ENCODE results near the gene MUC13. TPM values are rescaled to one million over a fixed set of nuclear protein-coding genes. Genes with fewer than 3 reads are reported as not detected.

Gene MUC13
- total RNA-seq, 1 experiment from 2014 or later, result 0.22 TPM

DNA sequence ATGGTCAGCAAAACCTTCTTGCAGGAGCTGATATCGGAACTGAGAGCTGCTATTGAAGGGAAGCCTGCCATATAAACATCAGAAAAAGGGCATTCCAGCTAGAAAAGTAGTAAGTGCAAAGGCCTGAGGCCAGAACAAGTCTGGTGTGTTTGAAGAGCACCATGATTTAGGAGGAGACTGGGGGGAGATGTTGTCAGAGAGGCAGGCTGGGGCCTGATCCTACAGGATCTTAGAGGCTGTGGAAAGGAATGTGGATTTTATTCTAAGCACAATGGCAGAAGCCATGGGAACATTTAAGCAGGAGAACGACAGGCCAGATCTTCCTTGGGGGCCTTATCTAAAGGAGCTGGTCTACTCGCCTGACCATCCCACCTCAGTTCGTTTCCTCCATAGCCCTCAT is 5.1 kb upstream of the MUC13 start (continued):
- TF ChIP-seq, protein P1, sequence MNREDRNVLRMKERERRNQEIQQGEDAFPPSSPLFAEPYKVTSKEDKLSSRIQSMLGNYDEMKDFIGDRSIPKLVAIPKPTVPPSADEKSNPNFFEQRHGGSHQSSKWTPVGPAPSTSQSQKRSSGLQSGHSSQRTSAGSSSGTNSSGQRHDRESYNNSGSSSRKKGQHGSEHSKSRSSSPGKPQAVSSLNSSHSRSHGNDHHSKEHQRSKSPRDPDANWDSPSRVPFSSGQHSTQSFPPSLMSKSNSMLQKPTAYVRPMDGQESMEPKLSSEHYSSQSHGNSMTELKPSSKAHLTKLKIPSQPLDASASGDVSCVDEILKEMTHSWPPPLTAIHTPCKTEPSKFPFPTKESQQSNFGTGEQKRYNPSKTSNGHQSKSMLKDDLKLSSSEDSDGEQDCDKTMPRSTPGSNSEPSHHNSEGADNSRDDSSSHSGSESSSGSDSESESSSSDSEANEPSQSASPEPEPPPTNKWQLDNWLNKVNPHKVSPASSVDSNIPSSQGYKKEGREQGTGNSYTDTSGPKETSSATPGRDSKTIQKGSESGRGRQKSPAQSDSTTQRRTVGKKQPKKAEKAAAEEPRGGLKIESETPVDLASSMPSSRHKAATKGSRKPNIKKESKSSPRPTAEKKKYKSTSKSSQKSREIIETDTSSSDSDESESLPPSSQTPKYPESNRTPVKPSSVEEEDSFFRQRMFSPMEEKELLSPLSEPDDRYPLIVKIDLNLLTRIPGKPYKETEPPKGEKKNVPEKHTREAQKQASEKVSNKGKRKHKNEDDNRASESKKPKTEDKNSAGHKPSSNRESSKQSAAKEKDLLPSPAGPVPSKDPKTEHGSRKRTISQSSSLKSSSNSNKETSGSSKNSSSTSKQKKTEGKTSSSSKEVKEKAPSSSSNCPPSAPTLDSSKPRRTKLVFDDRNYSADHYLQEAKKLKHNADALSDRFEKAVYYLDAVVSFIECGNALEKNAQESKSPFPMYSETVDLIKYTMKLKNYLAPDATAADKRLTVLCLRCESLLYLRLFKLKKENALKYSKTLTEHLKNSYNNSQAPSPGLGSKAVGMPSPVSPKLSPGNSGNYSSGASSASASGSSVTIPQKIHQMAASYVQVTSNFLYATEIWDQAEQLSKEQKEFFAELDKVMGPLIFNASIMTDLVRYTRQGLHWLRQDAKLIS (CRISPR knock-in tag; IDR thresholded peaks at IDR 0.05; ENCODE audit: borderline replicate concordance), result no peak
- no peak for TF ChIP-seq CBFB (CRISPR knock-in tag; IDR thresholded peaks at IDR 0.05; ENCODE audit: low read depth)
- TF ChIP-seq, protein P2, sequence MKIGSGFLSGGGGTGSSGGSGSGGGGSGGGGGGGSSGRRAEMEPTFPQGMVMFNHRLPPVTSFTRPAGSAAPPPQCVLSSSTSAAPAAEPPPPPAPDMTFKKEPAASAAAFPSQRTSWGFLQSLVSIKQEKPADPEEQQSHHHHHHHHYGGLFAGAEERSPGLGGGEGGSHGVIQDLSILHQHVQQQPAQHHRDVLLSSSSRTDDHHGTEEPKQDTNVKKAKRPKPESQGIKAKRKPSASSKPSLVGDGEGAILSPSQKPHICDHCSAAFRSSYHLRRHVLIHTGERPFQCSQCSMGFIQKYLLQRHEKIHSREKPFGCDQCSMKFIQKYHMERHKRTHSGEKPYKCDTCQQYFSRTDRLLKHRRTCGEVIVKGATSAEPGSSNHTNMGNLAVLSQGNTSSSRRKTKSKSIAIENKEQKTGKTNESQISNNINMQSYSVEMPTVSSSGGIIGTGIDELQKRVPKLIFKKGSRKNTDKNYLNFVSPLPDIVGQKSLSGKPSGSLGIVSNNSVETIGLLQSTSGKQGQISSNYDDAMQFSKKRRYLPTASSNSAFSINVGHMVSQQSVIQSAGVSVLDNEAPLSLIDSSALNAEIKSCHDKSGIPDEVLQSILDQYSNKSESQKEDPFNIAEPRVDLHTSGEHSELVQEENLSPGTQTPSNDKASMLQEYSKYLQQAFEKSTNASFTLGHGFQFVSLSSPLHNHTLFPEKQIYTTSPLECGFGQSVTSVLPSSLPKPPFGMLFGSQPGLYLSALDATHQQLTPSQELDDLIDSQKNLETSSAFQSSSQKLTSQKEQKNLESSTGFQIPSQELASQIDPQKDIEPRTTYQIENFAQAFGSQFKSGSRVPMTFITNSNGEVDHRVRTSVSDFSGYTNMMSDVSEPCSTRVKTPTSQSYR (CRISPR knock-in tag; IDR thresholded peaks at IDR 0.05), result no peak
- TF ChIP-seq, protein P3, sequence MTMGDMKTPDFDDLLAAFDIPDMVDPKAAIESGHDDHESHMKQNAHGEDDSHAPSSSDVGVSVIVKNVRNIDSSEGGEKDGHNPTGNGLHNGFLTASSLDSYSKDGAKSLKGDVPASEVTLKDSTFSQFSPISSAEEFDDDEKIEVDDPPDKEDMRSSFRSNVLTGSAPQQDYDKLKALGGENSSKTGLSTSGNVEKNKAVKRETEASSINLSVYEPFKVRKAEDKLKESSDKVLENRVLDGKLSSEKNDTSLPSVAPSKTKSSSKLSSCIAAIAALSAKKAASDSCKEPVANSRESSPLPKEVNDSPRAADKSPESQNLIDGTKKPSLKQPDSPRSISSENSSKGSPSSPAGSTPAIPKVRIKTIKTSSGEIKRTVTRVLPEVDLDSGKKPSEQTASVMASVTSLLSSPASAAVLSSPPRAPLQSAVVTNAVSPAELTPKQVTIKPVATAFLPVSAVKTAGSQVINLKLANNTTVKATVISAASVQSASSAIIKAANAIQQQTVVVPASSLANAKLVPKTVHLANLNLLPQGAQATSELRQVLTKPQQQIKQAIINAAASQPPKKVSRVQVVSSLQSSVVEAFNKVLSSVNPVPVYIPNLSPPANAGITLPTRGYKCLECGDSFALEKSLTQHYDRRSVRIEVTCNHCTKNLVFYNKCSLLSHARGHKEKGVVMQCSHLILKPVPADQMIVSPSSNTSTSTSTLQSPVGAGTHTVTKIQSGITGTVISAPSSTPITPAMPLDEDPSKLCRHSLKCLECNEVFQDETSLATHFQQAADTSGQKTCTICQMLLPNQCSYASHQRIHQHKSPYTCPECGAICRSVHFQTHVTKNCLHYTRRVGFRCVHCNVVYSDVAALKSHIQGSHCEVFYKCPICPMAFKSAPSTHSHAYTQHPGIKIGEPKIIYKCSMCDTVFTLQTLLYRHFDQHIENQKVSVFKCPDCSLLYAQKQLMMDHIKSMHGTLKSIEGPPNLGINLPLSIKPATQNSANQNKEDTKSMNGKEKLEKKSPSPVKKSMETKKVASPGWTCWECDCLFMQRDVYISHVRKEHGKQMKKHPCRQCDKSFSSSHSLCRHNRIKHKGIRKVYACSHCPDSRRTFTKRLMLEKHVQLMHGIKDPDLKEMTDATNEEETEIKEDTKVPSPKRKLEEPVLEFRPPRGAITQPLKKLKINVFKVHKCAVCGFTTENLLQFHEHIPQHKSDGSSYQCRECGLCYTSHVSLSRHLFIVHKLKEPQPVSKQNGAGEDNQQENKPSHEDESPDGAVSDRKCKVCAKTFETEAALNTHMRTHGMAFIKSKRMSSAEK (CRISPR knock-in tag; IDR thresholded peaks at IDR 0.05; ENCODE audit: borderline replicate concordance), result no peak
- TF ChIP-seq, protein P4, sequence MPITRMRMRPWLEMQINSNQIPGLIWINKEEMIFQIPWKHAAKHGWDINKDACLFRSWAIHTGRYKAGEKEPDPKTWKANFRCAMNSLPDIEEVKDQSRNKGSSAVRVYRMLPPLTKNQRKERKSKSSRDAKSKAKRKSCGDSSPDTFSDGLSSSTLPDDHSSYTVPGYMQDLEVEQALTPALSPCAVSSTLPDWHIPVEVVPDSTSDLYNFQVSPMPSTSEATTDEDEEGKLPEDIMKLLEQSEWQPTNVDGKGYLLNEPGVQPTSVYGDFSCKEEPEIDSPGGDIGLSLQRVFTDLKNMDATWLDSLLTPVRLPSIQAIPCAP (CRISPR knock-in tag; IDR thresholded peaks at IDR 0.05), result no peak
- TF ChIP-seq NFE2L1 (CRISPR knock-in tag; IDR thresholded peaks at IDR 0.05), result no peak
- TF ChIP-seq NFYB (CRISPR knock-in tag; conservative IDR thresholded peaks at IDR 0.05; ENCODE audit: low read depth), result no peak

DNA sequence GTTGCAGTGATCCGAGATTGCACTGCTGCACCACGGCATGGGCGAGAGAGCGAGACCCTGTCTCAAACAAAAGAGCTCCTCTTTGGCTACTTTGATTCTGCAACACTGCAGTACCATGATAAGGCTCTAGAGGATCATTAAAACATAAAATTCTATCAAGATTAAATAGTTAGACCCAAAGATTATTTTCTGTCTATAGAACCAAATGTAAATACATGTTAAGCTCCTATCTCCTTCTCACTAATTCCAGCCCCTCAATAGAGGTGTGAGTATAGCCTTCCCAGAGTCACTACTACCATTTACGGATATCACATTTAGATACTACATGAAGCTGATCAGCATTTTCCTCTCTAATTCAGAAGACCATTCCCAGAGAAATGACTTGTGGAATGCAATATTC is 4.3 kb upstream of the MUC13 start:
- no peak for DNase-seq (ENCODE audit: low spot score)
- peaks cover 7% of the 10 kb centered on the region for H3K9me3 Mint-ChIP-seq
- ATAC-seq, result no peak
- no peaks in the 10 kb centered on the region for H3K4me1 Mint-ChIP-seq
- no peak overlapping the region for H3K4me3 Mint-ChIP-seq
- H3K27ac Mint-ChIP-seq, result no peak overlapping the region
- ChIA-PET CTCF (interaction anchor here (1.0 to 2.0 kb wide), 4 partner anchors 15 to 227 kb away, joined by 3 to 5 read pairs (median 4); no protein-coding TSS in a partner anchor), POLR2A (no interaction called here)
- no peaks in the 10 kb centered on the region for H3K27me3 Mint-ChIP-seq (ENCODE audit: low read depth)
- H3K36me3 Mint-ChIP-seq, result no peaks in the 10 kb centered on the region
- TF ChIP-seq NFATC4 (CRISPR knock-in tag; IDR thresholded peaks at IDR 0.05), result no peak
- TF ChIP-seq, protein P3 (CRISPR knock-in tag; IDR thresholded peaks at IDR 0.05; ENCODE audit: borderline replicate concordance), result no peak
- TF ChIP-seq FOXK1 (CRISPR knock-in tag; IDR thresholded peaks at IDR 0.05), result no peak
- TF ChIP-seq, protein P5, sequence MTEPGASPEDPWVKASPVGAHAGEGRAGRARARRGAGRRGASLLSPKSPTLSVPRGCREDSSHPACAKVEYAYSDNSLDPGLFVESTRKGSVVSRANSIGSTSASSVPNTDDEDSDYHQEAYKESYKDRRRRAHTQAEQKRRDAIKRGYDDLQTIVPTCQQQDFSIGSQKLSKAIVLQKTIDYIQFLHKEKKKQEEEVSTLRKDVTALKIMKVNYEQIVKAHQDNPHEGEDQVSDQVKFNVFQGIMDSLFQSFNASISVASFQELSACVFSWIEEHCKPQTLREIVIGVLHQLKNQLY (CRISPR knock-in tag; IDR thresholded peaks at IDR 0.05), result no peak
- no peak for TF ChIP-seq ZNF232 (CRISPR knock-in tag; IDR thresholded peaks at IDR 0.05)
- no peak for TF ChIP-seq GABPB1 (CRISPR knock-in tag; IDR thresholded peaks at IDR 0.05)
- TF ChIP-seq CREB1 (CRISPR knock-in tag; IDR thresholded peaks at IDR 0.05), result no peak
- TF ChIP-seq ZNF317 (CRISPR knock-in tag; IDR thresholded peaks at IDR 0.05; ENCODE audit: borderline replicate concordance, low read depth), result no peak
- TF ChIP-seq, protein P6, sequence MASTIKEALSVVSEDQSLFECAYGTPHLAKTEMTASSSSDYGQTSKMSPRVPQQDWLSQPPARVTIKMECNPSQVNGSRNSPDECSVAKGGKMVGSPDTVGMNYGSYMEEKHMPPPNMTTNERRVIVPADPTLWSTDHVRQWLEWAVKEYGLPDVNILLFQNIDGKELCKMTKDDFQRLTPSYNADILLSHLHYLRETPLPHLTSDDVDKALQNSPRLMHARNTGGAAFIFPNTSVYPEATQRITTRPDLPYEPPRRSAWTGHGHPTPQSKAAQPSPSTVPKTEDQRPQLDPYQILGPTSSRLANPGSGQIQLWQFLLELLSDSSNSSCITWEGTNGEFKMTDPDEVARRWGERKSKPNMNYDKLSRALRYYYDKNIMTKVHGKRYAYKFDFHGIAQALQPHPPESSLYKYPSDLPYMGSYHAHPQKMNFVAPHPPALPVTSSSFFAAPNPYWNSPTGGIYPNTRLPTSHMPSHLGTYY (CRISPR knock-in tag; IDR thresholded peaks at IDR 0.05), result no peak
- no peak for TF ChIP-seq ZNF396 (CRISPR knock-in tag; IDR thresholded peaks at IDR 0.05; ENCODE audit: borderline replicate concordance)
- TF ChIP-seq, protein P7, sequence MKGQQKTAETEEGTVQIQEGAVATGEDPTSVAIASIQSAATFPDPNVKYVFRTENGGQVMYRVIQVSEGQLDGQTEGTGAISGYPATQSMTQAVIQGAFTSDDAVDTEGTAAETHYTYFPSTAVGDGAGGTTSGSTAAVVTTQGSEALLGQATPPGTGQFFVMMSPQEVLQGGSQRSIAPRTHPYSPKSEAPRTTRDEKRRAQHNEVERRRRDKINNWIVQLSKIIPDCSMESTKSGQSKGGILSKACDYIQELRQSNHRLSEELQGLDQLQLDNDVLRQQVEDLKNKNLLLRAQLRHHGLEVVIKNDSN (CRISPR knock-in tag; IDR thresholded peaks at IDR 0.05), result no peak

Data from WTC11 (cell line).